ENCODE measurements around the gene TBC1D5. TPM values are rescaled to one million over a fixed set of nuclear protein-coding genes. Genes with fewer than 3 reads are reported as not detected.
"Not testable (repeated sequence)": the region's sequence is repeated elsewhere in the genome, so short reads cannot be mapped to it uniquely, and the experiment has no call there.

Gene TBC1D5
- total RNA-seq, 1 donor from 2014 or later = 98.7 TPM

DNA sequence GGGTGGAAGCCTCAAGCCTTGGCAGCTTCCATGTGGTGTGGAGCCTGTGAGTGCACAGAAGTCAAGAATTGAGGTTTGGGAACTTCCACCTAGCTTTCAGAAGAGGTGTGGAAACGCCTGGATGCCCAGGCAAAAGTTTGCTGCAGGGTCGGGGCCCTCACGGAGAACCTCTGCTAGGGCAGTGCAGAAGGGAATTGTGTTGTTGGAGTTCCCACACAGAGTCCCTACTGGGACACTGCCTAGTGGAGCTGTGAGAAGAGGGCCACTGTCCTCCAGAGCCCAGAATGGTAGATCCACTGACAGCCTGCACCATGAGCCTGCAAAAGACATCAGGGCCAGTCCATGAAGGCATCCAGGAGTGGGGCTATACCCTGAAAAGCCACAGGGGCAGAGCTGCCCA is 613.8 kb downstream of the TBC1D5 start:
- DNase-seq = not testable (repeated sequence)

DNA sequence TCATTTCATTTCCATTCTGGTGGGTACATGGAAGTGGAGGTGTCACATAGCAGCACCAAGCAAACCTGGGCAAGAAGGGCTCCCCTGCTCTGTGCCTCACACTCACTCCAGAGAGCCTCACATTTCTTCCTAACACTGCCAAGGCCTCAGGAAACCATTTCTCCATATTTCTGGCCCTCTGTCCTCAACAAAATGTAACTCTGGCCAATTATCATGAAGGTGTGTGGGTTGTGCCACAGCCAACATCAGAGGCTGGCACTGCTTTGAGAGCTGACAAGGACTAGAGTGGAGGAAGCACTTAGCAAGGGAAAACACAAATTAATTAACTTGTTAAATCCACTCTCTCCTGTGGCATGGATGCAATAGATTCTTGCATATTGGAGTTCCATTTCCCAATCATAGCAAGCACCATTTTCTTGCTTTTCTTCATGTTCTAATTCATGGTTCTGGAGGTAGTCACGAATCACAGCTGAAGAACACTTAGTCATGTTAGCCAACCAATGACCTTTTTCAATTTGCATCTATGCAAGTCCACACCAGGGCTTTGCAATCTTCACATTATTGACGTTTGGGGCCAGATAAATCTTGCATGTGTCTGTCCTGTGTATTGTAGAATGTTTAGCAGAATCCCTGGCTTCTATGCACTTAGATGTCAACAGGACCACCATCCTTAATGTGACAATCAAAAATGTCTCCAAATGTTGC is 616.5 kb downstream of the TBC1D5 start:
- no peak for DNase-seq

GRCh38 chr3:17122758-17123157 is 619.7 kb downstream of the TBC1D5 start:
- no peak for DNase-seq

- no peak for DNase-seq
Measured at GRCh38 chr3:17121336-17121735, 621.1 kb downstream of the TBC1D5 start.

GRCh38 chr3:17120115-17120514 is 622.3 kb downstream of the TBC1D5 start:
- DNase-seq = no peak

GRCh38 chr3:17119201-17120072 is 623.0 kb downstream of the TBC1D5 start:
- DNase-seq = no peak

- DNase-seq = no peak
Measured at GRCh38 chr3:17118771-17119170, 623.7 kb downstream of the TBC1D5 start.

- no peak for DNase-seq
Measured at GRCh38 chr3:17116007-17116600, 626.3 kb downstream of the TBC1D5 start.

DNA sequence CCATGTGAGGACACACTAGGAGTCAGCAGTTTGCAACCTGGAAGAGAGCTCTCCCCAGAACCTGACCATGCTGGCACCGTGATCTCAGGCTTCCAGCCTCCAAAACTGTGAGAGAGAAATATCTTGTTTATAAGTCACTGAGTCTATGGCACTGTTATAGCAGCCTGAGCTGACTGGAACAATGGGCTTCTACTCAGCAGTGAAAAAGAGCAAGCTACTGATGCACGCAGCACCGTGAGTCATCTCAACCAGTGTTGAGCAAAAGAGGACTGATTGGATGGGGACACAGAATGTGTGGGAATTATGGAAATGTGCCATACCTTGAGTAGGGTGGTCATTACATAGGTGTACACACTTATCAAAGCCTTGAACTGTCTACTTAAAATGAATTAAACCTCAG is 627.2 kb downstream of the TBC1D5 start:
- DNase-seq = no peak

- no peak for DNase-seq
Measured at GRCh38 chr3:17111586-17111985, 630.8 kb downstream of the TBC1D5 start.

DNA sequence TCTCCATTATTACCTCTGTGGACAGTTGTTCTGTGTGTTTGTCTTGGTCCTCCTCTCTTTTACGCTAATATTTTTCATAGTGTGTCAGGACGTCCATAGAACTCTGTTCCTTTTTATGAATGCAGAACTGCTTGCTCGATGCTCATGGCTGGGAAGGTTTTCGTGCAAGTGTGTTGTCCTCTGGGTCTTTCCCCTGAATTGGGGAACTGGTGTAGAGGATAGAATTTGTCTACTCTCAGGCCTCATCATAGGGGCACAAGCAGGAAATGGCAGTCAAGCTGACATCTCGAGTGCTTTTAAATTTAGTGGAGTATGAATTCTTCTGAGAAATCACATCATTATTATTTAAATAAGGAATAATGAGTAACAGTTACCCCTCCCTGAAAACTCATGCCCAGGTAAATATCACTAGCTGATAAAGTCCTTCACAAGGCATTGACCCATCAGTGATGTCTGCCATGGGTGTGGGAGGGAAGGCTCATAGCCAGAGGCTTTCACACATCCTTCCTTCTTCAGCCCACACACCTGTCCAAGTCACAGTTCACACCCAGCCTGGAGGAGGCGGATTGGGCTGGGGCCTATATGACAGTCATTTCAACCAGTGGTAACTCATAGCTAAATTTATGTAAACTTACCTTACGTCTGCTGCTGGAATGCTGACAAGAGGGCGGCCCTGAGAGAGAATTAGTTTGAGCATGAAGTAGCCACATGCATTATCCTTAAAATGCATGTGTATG is 631.6 kb downstream of the TBC1D5 start:
- DNase-seq = no peak
